WI38 (cell line): ENCODE data around the gene MYBBP1A.

Experiments
- H3K4me3 ChIP-seq: 2 replicates; pipeline ENCODE4 v1.5.1; 2011; ENCODE audit warnings: low read depth, mild to moderate bottlenecking, control low read depth, low read length
- CTCF ChIP-seq: IDR thresholded peaks from 2 replicates; pipeline ENCODE4 v1.5.1; 2012; ENCODE audit warnings: low read depth, mild to moderate bottlenecking, control low read depth, low read length

The MYBBP1A gene

DNA sequence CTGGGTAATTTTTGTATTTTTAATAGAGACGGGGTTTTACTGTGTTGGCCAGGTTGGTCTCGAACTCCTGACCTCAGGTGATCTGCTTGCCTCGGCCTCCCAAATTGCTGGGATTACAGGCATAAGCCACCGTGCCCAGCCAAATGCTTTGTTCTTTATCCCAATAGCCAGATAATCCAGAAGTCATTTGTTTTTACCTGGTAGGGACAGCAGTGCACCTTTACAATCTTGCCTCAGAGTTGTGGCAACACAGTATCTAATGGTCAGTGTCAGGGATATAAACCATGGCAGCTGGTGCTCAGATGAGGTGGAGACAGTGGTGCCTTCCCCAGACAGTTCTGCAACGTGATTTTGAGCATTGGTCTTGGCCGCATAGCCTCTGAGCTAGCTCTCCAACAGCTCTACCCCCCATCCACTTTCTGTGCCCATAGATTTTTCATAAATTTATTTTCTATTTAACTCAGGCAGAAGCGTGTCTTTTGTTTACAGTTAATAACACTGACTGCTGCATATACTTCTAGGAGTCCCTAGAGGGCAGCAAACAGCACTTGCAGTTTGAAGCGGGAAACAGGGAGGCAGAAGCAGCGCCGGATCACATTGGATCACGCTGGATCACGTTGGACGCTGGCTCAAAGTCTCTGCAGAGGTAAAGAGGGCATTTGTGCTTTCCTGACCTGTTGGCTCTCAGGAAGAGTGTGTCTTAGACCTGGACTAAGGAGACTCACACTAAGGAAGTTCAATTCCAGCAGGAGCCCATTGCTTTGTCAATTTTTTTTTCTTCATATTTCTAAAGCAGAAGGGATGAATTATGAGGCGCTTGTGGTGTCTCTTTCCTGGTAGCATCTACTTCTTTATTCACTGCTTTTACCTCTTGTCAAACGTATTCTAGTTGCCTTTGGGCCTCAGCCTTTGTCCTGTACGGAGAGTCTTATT is 10.3 kb upstream of the MYBBP1A start:
- no peak overlapping the region for H3K4me3 ChIP-seq
- peak; percentile 85 for TF ChIP-seq CTCF

DNA sequence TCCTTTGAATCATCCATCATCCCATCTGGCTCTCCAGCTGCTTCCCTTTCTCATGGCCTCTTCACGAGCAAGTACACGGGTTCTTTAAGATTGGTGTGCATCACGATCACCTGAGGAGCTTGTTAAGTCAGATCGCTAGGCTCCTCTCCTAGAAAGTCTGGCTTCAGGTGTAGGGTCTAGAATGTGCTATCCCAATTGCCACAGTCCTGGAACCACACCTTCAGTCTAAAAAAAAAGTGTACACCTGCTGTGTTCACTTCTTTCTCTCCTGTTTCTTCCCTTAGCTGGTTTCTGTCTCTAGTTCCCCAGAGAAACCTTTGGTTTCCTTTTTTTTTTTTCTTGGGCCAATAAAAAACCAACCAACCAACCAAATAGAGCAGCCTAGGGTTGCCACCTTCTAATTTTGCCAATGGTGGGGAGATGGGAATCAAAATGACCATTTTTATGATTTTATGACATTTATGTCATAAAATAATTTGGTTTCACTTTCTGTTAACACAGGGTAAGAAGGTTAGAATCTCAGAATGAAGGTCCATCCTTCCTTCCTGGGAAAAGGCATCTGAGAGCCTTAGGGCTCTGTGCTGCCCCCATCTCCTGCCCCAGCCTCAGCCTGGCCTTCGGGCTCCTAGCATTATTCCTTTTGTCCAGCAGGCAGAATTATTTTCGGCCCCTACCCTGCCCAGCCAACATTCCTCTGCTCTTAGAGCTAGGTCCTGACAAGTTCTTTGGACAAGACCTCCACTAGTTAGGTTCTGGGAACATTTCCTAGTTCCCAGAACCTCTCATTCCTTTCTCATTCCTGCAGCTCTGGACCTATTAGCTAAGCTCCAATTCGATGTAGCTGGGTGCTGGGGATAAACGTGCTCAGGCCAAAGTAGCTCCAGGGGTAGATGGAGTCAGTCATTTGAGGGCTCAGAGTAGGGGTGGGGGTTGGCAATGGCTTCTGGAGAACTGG is 7.1 kb upstream of the MYBBP1A start:
- no peak overlapping the region for H3K4me3 ChIP-seq
- no peak for TF ChIP-seq CTCF

DNA sequence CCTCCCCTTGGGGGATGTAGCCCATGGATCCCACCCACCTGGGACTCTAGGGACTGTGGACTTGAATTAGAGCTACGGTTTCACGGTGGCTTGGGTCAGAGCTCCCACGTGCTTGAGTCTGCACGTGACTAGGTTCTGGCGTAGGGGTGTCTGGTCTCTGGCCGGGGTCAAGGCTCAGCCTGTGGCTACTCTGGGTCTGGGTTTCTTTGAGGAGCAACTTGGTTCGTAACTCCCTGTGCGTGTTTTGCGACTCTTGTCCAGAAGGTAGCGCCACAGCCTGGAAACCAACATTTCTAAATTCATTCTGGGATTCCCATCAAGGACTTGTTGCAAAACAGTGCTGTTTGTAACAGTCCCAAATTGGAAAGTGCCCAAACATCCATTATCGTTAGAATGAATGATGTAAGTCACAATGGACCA is 5.7 kb upstream of the MYBBP1A start:
- TF ChIP-seq CTCF, result no peak
- no peak overlapping the region for H3K4me3 ChIP-seq

GRCh38 chr17:4560421-4560820 is 5.2 kb upstream of the MYBBP1A start, which contains the start of gene GGT6:
Gene GGT6, minus strand, starts transcription at chr17:4560577. Its CDS starts 56 bp downstream, at chr17:4560521.
- TF ChIP-seq CTCF, result no peak
- H3K4me3 ChIP-seq, result no peak within 1 kb of the TSS

GRCh38 chr17:4559966-4560365 is 4.8 kb upstream of the MYBBP1A start:
- no peak for TF ChIP-seq CTCF
- H3K4me3 ChIP-seq, result no peak overlapping the region

GRCh38 chr17:4559139-4559791 is 4.1 kb upstream of the MYBBP1A start:
- H3K4me3 ChIP-seq, result no peak overlapping the region
- no peak for TF ChIP-seq CTCF
